Body of pancreas (tissue), 4 donors: Measurements from ENCODE around the gene ELL2. TPM values are rescaled to one million over a fixed set of nuclear protein-coding genes. Genes with fewer than 3 reads are reported as not detected.

ENCODE experiments used
- ATAC-seq: fragments of 150-250 bp; one replicate; pipeline ENCODE4 v1.9.1; 2016
- DNase-seq, 4 donors: peaks; one replicate each; pipeline ENCODE4 v3.0.0-alpha.2; 2019
- H3K27ac ChIP-seq, 4 donors: fragments of 200-600 bp; sonication (generic); 1 replicate in 3 of 4; 2 replicates in 1 of 4; pipeline versions ENCODE4 v1.5.1 to v1.6.1; 2016 to 2019; ENCODE audit warnings: mild to moderate bottlenecking in 1 of 4, mixed read lengths in 1 of 4, moderate library complexity in 1 of 4
- H3K27me3 ChIP-seq, 2 donors: fragments of 200-600 bp; sonication (generic); one replicate each; pipeline ENCODE4 v1.6.0; 2016; ENCODE audit warnings: mild to moderate bottlenecking in 1 of 2
- H3K36me3 ChIP-seq, 2 donors: fragments of 200-600 bp; sonication (generic); replicated peaks in 1 of 2; 2 replicates each; pipeline ENCODE4 v1.5.1; 2016; ENCODE audit warnings: low read depth in 2 of 2; ENCODE audit not compliant: insufficient read depth in 1 of 2
- H3K4me1 ChIP-seq: fragments of 200-600 bp; sonication (generic); one replicate; pipeline ENCODE4 v1.6.0; 2016
- H3K4me3 ChIP-seq, 2 donors: fragments of 200-600 bp; sonication (generic); 1 replicate in 1 of 2; 2 replicates in 1 of 2; pipeline ENCODE4 v1.5.1; 2016 to 2019
- H3K9me3 ChIP-seq, 3 donors: fragments of 200-600 bp; sonication (generic); 1 replicate in 2 of 3; 2 replicates in 1 of 3; pipeline ENCODE4 v1.5.1; 2016
- POLR2A ChIP-seq, 3 donors: fragments of 450-650 bp; IDR thresholded peaks; one replicate each; pipeline ENCODE4 v1.6.1; 2016; ENCODE audit warnings: antibody characterized with exemption in 3 of 3, mild to moderate bottlenecking in 2 of 3
- WGBS, 2 donors: methylation state at CpG; one replicate each; pipeline ENCODE4 v1.1.5; 2017; 5-methylcytosine and 5-hydroxymethylcytosine counted together
- intact Hi-C: fragments of 100-400 bp; cut with DNase I; formaldehyde crosslinking; loops from one replicate; pipeline ENCODE4 v1.15.1; 2023
- total RNA-seq, 2 donors: library from RNA; depleted of rRNA; stranded (reverse); fragments of >200 nt; gene quantifications; one replicate each; pipeline ENCODE4 v1.1.0, GENCODE V29; 2016
- TF ChIP-seq, protein P1 (sequence below), 7 experiments: fragments of 450-650 bp in 4 of 7; fragments of 200-600 bp in 3 of 7; sonication (generic) in 3 of 7; IDR thresholded peaks; one replicate each; pipeline ENCODE4 v1.5.1; 2016 to 2019; ENCODE audit warnings: antibody characterized with exemption in 7 of 7

The ELL2 gene
- total RNA-seq, 2 donors from 2014 or later, result 100 to 104 TPM

DNA sequence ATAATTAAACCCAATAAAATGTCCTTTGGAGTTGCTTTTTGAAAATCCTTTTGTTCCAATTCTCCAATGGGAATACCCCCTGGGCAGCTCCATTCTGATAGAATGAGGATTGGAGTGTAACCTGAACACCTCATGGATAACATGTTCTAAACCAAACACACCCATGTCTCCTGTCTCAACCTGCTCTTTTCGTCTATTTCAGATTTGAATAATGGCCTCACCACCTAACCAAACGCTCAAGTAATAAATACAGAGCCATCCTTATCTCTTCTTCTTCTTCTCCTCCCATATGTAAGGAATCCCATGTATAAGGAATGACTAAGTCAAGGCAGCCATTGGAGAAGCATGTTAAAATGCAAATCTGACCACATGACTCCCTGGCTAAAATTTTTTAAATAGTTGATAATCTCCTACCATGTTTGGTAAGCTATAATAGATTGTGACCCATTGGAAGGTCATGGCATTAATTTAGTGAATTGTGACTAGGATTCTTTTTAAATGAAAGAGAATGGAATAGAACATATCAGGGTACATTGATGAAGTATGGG, 26.0 kb downstream of the ELL2 start:
- 82 to 83% methylated on average over 2 of the region's 2 CpGs for WGBS, 2 donors
- Histone ChIP-seq H3K27me3 (no peaks in the 10 kb centered on the region), H3K4me1 (peaks cover 65% of the 10 kb centered on the region), H3K36me3 (peaks cover 0 to 2% of the 10 kb centered on the region in 2 donors), H3K9me3 (no peaks in the 10 kb centered on the region), H3K27ac (no peak overlapping the region), H3K4me3 (no peak overlapping the region)
- DNase-seq (no peak), ATAC-seq (no peak)
- TF ChIP-seq, protein P1, sequence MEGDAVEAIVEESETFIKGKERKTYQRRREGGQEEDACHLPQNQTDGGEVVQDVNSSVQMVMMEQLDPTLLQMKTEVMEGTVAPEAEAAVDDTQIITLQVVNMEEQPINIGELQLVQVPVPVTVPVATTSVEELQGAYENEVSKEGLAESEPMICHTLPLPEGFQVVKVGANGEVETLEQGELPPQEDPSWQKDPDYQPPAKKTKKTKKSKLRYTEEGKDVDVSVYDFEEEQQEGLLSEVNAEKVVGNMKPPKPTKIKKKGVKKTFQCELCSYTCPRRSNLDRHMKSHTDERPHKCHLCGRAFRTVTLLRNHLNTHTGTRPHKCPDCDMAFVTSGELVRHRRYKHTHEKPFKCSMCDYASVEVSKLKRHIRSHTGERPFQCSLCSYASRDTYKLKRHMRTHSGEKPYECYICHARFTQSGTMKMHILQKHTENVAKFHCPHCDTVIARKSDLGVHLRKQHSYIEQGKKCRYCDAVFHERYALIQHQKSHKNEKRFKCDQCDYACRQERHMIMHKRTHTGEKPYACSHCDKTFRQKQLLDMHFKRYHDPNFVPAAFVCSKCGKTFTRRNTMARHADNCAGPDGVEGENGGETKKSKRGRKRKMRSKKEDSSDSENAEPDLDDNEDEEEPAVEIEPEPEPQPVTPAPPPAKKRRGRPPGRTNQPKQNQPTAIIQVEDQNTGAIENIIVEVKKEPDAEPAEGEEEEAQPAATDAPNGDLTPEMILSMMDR (IDR thresholded peaks at IDR 0.05), result no peak
- TF ChIP-seq POLR2A (IDR thresholded peaks at IDR 0.05), result no peak
- intact Hi-C loops, result no loop called here

DNA sequence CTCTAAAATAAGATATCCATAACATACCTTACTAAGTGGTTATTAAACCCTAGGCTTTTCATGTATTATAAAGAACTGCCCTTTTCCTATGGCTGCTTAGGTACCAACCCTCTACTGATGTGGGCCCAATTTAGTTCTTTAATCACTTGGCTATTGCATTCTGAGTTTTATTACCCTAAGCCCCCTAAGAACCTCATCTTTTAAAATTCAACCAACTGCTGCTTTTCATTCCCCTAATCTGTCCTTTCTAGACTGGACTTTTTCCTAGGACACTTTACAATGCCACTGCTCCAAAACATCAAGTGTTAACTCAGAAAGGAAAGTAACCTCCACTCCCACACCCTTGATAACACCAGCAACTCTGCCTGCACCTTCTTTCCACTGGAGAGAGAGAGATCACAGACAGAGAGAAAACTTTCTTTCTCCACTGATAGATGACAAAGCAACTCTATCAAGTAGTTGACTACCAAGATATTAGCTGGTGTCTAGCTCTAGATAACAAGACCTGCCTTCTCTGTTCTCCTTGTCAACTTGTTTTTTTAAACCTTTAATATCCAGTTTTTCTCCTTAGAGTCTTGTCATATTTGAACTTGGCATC, 27.3 kb downstream of the ELL2 start:
- TF ChIP-seq, protein P1 (IDR thresholded peaks at IDR 0.05), result no peak
- TF ChIP-seq POLR2A (IDR thresholded peaks at IDR 0.05), result no peak
- H3K27me3 ChIP-seq, result no peaks in the 10 kb centered on the region
- peaks cover 70% of the 10 kb centered on the region for H3K4me1 ChIP-seq
- H3K4me3 ChIP-seq, result no peak overlapping the region
- ATAC-seq (no peak), DNase-seq (no peak)
- H3K27ac ChIP-seq, result no peak overlapping the region
- no peaks in the 10 kb centered on the region for H3K9me3 ChIP-seq
- intact Hi-C loops, result no loop called here
- H3K36me3 ChIP-seq, result peaks cover 0 to 2% of the 10 kb centered on the region in 2 donors

DNA sequence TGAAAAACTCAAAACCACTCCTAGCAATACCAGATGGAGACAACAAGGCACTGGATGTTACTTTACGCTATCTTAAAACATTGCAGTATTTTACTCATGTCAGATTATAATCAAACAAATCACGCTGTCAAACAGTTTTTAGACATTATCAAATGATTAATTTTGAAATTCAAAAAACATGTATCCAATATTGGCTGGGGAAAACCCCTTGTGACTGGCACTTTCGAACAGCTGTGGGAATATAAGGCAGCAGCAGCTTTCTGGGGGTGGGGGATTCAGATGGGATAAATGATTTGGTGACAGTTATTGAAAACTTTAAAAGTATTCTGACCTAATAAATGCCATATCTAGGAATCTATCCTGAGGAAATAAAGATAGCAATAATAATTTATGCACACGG, 28.7 kb downstream of the ELL2 start:
- H3K4me1 ChIP-seq, result peaks cover 60% of the 10 kb centered on the region
- H3K36me3 ChIP-seq, result peaks cover 0 to 2% of the 10 kb centered on the region in 2 donors
- DNase-seq (no peak), ATAC-seq (no peak)
- H3K27me3 ChIP-seq, result no peaks in the 10 kb centered on the region
- no peak overlapping the region for H3K27ac ChIP-seq
- WGBS, 2 donors, result 64 to 77% methylated on average over 4 of the region's 4 CpGs
- H3K4me3 ChIP-seq, result no peak overlapping the region
- TF ChIP-seq, protein P1 (IDR thresholded peaks at IDR 0.05), result no peak
- no peak for TF ChIP-seq POLR2A (IDR thresholded peaks at IDR 0.05)
- H3K9me3 ChIP-seq, result no peaks in the 10 kb centered on the region
- intact Hi-C loops, result no loop called here

DNA sequence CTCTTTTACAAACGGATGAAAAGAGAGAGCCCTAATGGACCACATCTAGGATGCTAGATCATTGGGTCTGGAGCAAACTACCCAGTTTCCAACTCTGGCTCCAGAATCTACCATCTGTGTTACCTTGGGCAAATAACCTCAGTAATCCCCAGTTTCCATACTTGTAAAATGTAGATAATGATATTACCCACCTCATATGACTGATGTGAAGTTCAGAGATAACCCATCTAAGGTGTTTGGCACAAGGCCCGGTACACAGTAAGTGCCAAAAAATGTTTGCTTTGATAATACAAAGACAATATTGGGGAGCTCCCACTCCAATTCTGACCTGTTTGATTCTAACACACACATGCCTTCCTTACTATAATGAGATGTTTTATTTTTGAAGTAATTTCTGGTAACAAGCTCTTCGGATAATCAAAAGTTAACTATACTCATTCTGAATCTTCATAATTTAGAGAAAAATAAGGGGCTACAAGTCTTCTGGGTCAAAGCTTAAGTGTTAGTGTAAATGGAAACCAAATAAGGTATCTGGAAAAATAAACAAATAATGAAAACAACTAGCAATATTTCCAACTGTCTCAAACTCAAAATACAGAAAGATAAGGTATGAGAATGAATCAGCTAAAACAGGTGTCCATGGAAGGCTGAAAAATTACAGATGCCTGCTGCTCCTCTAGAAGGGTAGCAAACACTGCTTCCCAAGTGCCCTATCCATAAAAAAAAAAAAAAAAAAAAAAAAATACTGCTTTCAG, 30.4 kb downstream of the ELL2 start:
- ATAC-seq, result no peak
- TF ChIP-seq, protein P1 (IDR thresholded peaks at IDR 0.05), result no peak
- TF ChIP-seq POLR2A (IDR thresholded peaks at IDR 0.05), result no peak
- DNase-seq, result no peak
- intact Hi-C loops, result no loop called here
- Histone ChIP-seq H3K4me3 (no peak overlapping the region), H3K9me3 (no peaks in the 10 kb centered on the region), H3K4me1 (peaks cover 53% of the 10 kb centered on the region), H3K27ac (peak overlapping the region in 1 of 4 donors; percentile 15), H3K27me3 (no peaks in the 10 kb centered on the region), H3K36me3 (peaks cover 0 to 2% of the 10 kb centered on the region in 2 donors)
- 50 to 51% methylated on average over 3 of the region's 3 CpGs for WGBS, 2 donors
